Measurements from ENCODE around the gene PCGF3.
"Not testable (repeated sequence)": the region's sequence is repeated elsewhere in the genome, so short reads cannot be mapped to it uniquely, and the experiment has no call there.

The PCGF3 gene

DNA sequence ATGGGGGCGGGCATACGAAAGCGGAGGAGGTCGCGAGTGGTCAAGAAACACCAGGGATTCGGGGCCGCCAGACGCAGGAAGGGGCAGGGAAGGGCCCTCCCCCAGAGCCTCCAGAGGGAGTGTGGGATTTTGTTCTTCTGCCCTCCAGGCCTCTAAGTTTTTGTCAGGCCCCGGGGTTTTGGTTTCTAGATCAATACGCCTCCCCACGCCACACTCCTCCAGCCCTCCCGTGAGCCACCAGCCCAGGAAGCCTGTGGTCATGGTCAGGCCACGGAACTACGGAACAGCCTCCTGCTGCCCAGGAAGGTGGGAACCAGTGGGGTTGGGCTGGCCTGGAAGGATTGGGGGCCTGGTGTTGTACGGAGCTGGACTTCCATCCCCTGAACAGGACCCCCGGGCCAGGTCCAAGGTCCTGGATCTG is 81.9 kb downstream of the PCGF3 start:
- peak; percentile 15 for DNase-seq

DNA sequence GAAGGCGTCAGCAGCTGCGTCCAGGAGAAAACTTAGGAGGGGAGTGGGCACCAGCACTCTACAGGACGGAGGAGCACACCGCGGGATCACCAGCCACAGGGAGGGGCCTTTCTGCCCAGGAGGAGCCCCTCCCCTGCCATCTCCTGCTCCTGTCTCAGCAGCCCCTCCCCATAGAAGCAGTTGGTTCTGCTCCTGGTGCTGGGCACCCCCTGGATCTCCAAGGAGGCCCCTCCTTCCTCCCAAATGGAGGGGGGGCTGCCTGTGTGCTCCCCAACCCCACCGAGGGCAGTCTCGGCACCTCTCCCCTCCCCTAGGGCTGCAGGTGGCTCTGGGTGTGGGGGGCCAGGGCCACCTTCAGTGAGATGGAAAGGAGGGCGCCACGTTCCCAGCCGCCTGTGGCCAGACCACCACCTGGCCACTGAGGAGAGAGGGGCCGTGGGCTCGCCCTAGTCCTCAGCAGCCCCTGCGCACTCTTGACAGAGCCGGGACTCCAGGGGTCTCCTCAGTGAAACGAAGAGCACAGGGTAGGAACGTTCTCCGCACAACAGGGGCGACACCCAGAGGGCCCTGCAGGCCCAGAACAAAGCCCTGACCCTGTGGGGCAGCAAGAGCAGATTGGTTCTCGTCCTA is 82.5 kb downstream of the PCGF3 start:
- no peak for DNase-seq

DNA sequence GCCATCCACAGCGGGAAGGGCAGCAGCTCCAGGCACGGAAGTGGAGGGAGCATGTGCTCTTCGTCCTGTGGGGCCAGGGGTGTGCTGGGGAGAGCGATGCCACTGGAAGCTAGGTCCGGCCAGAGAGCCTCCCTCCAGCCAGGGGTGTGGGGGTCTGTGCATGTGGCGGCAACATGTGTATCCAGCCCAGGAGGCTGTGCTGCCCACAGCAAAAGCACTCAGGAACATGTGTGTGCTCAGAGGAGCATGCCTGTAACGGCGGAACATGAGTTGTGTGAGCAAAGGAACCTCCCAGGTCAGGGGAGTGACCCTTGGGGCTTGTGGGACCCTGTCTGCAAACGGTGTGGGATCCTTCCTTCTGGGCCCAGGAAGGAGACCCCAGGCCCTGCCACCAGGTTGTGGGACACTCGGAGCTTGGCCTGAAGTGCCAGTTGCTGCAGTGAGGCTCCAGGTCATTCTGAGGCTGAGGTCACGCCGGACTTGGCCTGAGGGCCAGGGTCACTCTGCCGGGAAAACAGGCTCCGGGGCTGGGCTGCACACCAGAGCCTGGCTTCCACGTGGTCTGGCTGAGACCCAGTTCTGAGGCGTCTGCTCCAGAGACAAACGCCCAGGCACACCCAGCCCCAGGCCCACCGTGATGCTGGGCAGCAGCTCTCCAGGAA is 83.1 kb downstream of the PCGF3 start:
- DNase-seq: no peak

DNA sequence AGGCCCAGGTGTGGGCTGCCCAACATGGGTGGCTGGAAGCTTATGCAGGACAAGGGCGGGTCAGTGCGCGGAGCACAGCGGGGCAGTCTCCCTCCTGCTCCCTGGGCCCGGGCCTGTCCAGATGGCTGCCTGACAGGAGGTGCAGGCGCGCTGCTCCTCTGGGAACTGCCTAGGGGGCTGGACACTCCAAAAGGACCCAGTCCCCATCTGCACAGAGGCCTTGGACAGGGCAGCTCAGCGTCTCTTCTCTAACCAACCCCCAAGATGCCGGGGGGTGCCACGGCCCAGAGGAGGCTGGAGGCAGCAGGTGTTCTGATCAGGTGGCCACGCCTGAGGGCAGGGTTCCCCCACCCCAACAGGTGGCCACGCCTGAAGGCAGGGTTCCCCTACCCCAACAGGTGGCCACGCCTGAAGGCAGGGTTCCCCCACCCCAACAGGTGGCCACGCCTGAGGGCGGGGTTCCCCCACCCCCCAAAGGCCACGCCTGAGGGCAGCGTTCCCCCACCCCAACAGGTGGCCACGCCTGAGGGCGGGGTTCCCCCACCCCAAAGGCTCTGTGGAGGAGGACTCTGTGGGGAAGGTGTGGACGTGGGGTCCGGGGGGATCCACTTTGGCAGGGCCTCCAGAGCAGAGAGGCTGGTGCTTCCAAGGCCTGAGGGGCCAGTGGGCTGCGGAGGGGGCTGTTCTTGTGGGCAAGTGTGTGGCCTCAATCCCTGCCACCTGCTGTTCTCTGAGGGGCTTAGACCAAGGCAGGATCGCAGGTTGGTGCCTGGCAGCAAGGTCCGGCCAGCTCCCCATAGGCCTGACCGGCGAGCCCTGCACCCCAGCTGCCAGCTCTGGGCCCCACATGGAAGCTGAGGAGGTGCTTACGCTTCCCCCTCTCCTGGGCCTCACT is 84.2 kb downstream of the PCGF3 start:
- DNase-seq: no peak

DNA sequence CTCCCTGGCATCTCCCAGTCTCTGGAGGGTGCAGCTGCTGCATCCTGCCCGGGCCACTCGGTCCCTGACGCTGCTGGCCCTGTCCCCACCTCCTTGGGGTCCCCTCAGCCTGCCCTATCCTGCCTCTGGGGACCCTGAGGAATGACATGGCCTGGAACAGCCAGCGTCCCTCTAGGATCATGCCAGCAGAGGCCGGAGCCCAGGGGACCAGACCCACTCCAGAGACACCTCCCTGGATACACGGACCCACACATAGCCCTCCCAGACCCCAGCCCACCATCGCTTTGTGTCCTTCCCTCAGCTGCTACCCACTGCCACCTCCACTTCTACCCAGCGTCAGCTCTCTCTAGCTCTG is 84.8 kb downstream of the PCGF3 start:
- DNase-seq: no peak

DNA sequence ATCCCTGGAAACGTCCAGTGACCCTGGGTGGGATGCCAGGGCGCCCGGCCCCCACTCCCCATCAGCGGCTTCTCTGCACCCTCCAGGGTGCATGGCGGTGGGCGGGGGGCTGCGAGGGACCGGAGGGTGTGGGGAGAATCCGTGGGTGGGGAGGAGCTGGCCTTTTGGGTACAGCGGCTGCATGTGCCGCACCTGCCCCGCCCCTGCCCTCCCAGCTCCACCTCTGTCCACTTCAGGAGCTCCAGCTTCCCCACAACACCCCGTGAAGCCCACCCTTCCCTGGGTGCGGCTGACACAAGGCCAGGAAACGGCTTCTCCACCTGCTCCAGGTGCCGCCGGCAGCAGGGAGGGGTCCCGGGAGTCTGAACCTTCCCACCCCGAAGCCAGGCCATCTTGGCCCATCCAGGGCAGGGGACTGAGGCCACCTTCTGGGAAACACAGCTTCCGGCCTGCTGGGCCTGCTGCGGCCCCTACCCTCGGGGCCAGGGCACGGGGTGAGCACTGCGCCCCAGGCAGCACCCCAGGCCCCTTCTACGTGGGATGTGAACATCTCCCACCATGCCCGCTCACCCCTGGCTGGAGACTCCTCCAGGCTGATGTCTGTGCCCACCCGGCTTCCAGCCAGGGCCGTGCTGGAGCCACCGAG is 85.7 kb downstream of the PCGF3 start:
- DNase-seq: no peak

DNA sequence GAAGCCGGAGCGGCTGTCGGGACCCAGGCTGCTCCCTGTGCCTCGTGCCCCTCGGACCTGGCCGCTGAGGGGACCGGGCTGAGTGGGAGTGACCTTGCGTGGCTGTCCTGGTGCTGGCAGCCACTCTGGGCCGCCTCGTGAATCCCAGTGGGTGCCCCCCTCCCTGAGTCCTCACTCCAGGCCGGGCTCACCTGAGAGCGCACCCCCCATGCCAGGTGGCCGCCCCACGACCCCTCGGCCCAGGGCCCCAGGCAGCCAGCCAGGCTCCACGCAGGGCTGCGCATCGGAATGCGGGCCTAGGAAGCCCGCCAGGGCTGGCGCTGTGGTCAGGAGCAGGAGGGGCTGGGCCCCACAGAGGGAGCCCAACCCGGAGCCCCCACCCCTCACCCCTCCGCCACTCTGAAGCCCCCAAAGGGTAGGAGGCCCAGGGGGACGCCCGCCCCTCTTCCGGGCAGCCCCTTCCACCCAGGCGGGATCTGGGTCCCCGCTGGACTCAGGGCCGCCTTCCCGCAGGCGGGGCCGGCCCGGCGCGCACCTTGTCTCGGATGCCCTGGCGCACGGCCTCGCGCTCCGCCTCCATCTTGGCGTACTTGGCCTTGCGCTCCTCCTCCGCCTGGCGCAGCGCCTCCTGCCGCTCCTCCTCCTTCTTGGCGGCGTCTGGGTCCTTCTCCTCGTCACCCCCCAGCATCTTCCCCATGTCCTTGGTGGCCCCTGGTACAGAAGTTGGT is 86.4 kb downstream of the PCGF3 start:
- no peak for DNase-seq

DNA sequence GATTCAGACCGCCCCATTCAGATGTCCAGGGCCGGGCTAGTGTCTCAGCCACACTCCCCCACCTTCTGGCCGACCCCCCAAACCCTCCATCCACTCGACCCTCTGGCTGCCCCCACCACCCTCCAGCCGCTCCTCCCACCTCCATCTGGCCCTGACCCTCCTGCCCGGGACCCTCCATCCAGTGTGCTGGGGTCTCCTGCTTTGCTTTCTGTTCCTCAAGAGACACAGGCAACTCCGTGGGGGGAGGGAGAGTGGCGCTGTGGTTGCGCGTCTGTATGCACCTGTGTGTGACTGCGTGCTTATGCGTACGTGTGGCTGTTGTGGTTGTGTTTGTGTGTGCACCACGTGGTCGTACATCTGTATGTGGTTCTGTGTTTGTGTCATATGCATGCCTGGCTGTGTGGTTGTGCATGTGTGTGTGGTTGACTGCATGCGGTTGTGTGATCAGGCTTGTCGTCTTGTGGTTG is 87.0 kb downstream of the PCGF3 start:
- DNase-seq: no peak

DNA sequence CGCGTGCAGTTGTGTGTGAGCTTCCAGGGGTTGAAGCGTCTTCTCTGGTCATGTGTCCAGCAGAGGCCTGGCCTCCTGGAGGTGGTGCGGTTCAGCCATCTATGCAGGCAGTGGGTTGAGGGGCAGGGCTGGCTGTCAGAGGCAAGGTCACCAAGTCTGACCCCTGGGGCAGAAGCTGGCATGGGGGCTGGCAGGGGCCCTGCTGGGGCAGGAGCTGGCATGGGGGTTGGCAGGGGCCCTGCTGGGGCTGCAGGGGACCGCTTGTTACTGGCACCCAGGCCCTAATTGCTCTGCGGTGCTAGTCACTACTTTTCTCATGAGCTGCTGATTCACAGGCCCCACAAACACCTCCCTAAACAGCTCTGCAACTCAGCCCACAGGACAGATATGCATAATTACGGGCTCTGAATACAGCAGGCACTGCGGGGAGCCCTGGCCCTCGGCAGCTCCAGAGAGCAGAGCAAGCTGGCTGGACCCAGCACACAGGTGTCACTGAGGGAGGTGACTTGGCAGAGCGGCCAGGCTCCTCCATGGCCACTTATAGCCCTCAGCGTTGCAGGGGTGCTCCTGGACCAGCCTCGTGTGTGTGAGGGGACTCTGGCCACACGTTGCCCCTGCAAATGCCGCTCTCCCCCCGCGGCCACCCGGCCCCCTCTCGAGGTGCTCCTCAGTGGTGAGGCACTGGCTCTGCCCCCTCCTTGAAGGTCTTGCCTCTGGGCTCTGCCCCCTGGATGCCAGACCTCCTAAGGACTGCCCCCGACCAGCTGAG is 87.6 kb downstream of the PCGF3 start:
- DNase-seq: no peak

DNA sequence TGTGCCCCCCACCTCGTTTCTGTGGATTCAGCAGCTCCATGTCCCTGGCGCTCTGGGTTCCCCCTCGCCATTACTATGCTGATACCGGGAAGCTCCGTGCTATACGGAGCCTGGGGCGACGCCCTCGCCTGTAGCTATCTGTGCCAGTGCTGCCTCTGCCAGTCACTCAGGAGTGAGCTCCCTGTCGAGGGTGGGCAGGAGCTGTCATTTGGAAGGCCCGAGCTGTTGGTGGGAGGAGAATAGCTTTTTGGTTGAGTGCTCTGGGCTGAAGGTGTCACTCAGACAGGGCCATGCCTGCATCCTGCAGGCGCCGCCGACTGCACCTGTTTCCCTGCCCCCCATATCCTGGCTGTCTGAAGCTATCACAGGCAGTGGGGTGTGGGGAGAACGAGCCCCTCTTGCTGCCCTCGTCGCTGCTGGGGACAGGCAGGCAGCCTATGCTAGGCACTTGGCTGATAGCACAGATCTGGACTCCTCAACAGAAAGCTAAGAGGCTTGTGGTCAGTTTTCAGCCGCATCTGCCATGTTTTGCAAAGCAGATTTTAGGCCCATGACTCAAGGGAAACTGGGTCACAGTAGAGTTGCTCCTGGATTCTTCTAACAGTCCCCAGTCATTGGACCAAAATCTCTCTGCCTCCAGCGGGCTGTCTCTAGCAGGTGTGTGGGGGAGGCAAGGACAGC is 88.4 kb downstream of the PCGF3 start:
- no peak for DNase-seq

DNA sequence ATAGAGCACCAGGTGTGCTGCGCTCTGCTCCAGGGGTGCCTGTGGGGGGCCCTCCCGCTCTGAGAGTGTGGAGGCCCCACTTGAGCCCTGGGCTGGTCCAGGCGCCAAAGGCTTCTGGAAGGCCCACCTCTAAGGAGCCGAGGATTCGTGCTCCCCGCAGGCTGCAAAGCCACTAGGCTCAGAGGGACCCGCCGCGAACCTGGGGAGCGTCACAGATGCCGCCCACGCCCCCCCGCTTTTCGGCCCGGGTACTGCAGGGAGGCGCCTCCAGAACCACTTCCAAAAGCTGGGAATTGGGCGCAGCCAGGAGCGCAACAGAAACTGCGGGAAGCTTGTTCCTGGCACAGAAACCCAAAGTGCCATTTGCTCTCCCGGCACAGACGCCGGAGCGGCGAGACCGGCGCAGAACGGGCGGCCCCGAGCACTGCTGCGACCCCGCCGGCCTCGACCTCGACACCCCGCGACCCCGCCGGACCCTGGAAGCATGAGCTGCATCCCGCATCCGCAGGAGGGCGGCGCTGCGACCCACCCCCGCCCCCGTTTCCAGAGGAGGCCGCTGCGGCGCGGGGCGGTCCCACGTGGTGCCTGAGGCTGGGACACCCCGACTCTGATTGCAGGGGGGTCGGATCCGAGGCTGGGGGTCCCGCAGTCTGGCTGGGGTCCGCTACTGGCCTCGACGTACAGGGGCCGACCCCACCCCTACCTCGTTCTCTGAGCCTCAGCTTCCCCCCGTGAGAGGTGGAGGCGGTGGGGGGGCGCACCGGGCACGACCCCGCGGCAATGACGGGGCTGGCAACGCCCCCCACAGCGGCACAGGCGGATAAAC is 89.5 kb downstream of the PCGF3 start:
- DNase-seq: no peak

DNA sequence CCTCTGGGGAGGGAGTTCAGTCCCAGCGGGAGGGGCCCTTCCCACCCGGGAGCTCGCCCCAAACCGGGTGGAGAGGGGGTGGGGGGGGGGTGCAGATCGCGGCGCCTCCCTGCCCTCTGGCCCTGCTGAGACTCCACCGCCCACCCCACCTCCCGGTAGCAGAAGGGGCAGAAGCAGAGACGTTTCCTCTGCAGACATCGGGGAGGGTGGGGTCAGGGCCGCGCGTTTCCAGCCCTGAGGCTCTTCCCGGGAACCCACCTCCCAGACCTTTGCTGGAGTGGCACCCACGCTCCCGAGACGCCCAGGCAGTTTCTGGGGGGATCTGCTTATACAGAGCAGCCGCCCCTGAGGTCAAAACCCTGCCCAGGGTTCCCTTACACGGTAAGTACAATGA is 90.1 kb downstream of the PCGF3 start:
- no peak for DNase-seq

DNA sequence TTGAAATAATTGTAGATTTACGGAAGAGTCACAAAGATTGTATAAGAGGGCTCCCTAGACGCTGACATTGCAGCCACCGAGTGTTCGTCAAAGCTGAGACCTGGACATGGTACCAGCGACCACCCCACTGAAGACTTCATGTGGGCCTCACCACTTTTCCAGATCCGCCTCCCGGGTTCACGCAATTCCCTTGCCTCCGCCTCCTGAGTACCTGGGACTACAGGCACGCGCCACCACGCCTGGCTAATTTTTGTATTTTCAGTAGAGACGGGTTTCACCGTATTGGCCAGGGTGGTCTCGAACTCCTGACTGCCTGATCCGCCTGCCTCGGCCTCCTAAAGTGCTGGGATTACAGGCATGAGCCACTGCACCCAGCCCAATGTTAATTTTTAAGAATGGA is 90.6 kb downstream of the PCGF3 start:
- no peak for DNase-seq

DNA sequence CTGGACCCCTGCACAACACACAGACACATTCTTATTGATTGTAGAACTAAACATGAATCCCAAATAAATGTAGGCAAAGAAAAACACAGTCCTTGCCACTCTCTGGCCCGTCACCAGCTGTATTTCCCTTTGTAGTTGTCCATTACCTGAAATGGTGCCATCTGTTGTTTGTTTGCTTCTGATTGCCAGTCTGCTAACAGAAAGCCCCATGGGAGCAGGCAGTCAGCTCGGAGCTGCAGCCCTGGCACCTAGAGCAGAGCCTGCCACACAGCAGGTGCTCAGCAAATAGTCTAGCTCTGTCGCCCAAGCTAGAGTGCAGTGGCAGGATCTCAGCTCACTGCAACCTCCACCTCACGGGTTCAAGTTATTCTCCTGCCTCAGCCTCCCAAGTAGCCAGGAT is 91.4 kb downstream of the PCGF3 start:
- no peak for DNase-seq

DNA sequence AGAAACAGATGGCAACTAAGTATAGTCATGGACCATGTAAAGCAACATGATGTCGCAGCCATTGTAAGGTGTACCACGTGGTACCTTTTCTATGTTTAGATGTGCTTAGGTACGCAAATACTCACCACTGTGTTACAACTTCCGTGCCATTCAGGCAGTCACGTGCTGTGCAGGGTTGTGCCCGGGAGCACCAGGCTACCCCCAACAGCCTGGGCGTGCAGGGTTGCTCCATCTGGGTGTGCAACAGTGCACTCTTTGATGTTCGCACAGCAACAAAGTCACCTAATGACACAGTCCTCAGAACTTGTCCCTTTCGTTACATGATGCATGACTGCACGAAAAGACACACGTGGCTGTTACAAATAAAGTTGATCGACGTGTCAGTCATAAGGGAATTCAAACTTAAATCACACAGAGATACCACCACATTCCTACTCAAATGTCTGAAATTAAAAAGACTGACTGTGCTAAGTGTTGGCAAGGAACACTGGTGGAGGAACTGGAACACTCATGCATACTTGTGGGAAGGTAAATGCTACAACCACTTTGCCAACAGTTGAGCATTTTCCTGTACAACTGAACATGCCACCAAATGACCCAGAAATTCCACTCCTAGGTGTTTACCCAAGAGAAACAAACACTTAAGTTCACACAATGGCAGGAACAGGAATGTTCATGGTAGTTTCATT is 95.9 kb downstream of the PCGF3 start:
- no peak for DNase-seq

DNA sequence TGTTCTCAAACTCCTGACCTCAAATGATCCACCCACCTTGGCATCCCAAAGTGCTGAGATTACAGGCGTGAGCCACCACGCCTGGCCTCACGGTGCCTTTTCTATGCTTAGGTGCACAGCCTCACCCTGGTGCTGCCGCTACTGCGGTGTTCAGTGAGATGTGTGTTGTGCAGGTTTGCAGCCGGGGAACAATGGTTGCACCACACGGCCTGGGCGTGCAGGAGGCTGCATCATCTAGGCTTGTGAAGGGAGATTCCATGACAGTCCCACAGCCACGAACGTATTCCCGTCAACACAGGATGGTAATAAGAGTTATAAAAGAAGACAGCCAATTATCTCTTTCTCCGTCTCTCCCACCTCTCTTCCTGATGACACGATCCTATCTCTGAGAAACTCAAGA is 98.3 kb downstream of the PCGF3 start:
- DNase-seq: no peak

DNA sequence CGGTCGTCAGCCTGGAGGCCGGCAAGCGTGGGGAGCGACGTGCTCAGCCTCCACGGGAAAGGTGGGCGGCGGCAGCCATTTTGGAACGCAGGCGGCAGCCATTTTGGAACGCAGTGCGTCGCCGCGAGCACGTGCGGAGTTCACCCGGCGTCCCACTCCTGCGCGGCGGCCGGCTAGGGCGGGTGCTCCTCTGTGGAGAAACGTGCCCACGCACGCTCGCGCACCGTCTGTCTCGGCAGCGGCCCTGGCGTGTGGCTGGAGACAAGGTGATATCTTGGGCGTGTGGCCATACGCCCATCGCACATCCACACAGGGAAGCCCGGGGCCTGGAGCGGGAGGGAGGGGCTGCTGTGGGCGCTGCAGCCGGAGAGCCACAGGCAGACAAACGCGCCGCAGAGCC is 99.2 kb downstream of the PCGF3 start:
- no peak for DNase-seq

DNA sequence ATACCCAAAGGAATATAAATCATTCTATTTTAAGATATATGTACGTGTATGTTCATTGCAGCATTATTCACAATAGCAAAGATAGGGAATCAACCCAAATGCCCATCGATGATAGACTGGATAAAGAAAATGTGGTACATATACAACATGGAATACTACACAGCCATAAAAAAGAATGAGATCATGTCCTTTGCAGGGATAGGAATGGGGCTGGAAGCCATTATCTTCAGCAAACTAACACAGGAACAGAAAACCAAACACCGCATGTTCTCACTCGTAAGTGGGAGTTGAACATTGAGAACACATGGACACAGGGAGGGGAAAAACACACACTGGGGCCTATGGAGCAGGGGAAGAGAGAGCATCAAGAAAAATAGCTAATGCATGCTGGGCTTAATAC is 101.3 kb downstream of the PCGF3 start:
- not testable (repeated sequence) for DNase-seq

DNA sequence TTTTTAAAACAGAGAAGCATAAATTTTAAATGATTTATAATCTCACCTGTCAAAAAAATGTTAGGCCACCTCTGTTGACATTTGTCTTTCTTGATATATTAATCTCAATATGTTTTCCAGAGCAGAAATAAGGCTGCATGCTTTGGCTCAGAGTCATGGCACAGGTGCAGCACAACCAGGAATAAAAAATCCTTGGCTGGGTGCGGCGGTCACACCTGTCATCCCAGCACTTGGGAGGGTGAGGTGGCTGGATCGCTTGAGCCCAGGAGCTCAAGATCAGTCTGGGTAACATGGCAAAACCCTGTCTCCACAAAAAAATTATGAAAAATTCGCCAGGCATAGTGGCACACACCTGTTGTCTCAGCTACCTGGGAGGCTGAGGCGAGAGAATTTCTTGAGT is 102.2 kb downstream of the PCGF3 start:
- DNase-seq: no peak

Data from suppressor macrophage treated with lipopolysaccharide for 4 hours (primary cell).